ENCODE data around the gene REELD1. TPM values are rescaled to one million over a fixed set of nuclear protein-coding genes. Genes with fewer than 3 reads are reported as not detected.
A peak's percentile ranks its signal among the peaks of the same experiment; 100 is the strongest.

Gene REELD1
- total RNA-seq = 10 to 100 TPM in 1 of 2 donors, 1 to 10 TPM in 1; 1.1 to 12.8 TPM

GRCh38 chr4:146214238-146214637 lies at the start of gene REELD1:
Gene REELD1, plus strand, starts transcription at chr4:146214538. Its CDS starts 2,415 bp downstream, at chr4:146216953.
- TF ChIP-seq, protein P1, sequence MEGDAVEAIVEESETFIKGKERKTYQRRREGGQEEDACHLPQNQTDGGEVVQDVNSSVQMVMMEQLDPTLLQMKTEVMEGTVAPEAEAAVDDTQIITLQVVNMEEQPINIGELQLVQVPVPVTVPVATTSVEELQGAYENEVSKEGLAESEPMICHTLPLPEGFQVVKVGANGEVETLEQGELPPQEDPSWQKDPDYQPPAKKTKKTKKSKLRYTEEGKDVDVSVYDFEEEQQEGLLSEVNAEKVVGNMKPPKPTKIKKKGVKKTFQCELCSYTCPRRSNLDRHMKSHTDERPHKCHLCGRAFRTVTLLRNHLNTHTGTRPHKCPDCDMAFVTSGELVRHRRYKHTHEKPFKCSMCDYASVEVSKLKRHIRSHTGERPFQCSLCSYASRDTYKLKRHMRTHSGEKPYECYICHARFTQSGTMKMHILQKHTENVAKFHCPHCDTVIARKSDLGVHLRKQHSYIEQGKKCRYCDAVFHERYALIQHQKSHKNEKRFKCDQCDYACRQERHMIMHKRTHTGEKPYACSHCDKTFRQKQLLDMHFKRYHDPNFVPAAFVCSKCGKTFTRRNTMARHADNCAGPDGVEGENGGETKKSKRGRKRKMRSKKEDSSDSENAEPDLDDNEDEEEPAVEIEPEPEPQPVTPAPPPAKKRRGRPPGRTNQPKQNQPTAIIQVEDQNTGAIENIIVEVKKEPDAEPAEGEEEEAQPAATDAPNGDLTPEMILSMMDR (IDR thresholded peaks at IDR 0.05) = no peak
- TF ChIP-seq POLR2A (IDR thresholded peaks at IDR 0.05) (no peak), POLR2AphosphoS5 (IDR thresholded peaks at IDR 0.05) (no peak)
- 65% methylated on average over 5 of the region's 5 CpGs for WGBS
- H3K4me1 ChIP-seq (replicated peaks) = no peaks in the 10 kb centered on the region

GRCh38 chr4:146165221-146165620 lies 49.1 kb upstream of the REELD1 start:
- intact Hi-C loops (cut with DNase I) = loop anchor here (10.0 kb wide), 1 partner anchor 190 kb away; no protein-coding TSS in a partner anchor
- Histone ChIP-seq H3K27ac (no peak overlapping the region), H3K36me3 (no peaks in the 10 kb centered on the region), H3K4me3 (no peak overlapping the region), H3K9me3 (no peaks in the 10 kb centered on the region), H3K4me1 (replicated peaks) (no peaks in the 10 kb centered on the region), H3K27me3 (replicated peaks; ENCODE audit: insufficient read depth) (no peaks in the 10 kb centered on the region)
- no peak for DNase-seq (ENCODE audit: low spot score)
- WGBS = 87% methylated on average over 1 of the region's 1 CpG
- TF ChIP-seq POLR2AphosphoS5 (IDR thresholded peaks at IDR 0.05) (no peak), POLR2A (IDR thresholded peaks at IDR 0.05) (no peak)
- TF ChIP-seq, protein P1 (IDR thresholded peaks at IDR 0.05) = no peak

More at GRCh38 chr4:146214238-146214637, at the start of gene REELD1:
- no peak for DNase-seq (ENCODE audit: low spot score)
- H3K4me3 ChIP-seq = no peak within 1 kb of the TSS
- no peaks in the 10 kb centered on the region for H3K27me3 ChIP-seq (replicated peaks; ENCODE audit: insufficient read depth)
- intact Hi-C loops (cut with DNase I) = no loop called here
- no peaks in the 10 kb centered on the region for H3K36me3 ChIP-seq
- no peaks in the 10 kb centered on the region for H3K9me3 ChIP-seq
- H3K27ac ChIP-seq = no peak within 1 kb of the TSS

- no peaks in the 10 kb centered on the region for H3K36me3 ChIP-seq
- intact Hi-C loops (cut with DNase I) = loop anchor here (10.0 kb wide), 1 partner anchor 191 kb away; no protein-coding TSS in a partner anchor
- H3K27me3 ChIP-seq (replicated peaks; ENCODE audit: insufficient read depth) = no peaks in the 10 kb centered on the region
- TF ChIP-seq POLR2AphosphoS5 (IDR thresholded peaks at IDR 0.05) (no peak), POLR2A (IDR thresholded peaks at IDR 0.05) (no peak)
- TF ChIP-seq, protein P1 (IDR thresholded peaks at IDR 0.05) = no peak
- no peak overlapping the region for H3K27ac ChIP-seq
- no peak for DNase-seq (ENCODE audit: low spot score)
- no peaks in the 10 kb centered on the region for H3K4me1 ChIP-seq (replicated peaks)
- no peaks in the 10 kb centered on the region for H3K9me3 ChIP-seq
- H3K4me3 ChIP-seq = no peak overlapping the region
Observed at GRCh38 chr4:146165840-146166239, 48.5 kb upstream of the REELD1 start.

DNA sequence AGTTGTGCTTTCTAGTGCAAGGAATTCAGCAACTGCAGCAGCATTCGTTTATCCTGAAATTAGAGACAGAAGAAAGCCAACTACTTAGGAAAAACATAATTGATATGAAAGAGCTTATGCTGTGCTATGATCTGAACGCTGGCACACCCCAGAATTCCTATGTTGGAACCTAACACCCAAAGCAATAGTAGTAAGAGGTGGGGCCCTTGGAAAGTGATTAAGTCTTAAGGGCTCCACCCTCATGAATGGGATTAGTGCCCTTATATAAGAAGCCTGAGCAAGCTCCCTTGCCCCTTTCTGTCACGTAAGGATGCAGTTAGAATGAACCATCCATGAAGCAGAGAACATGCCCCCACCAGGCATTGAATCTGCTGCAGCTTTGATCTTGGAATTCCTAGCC lies 44.2 kb upstream of the REELD1 start:
- H3K36me3 ChIP-seq = no peaks in the 10 kb centered on the region
- TF ChIP-seq POLR2AphosphoS5 (IDR thresholded peaks at IDR 0.05) = no peak
- no peaks in the 10 kb centered on the region for H3K27me3 ChIP-seq (replicated peaks; ENCODE audit: insufficient read depth)
- H3K4me1 ChIP-seq (replicated peaks) = no peaks in the 10 kb centered on the region
- intact Hi-C loops (cut with DNase I) = no loop called here
- no peaks in the 10 kb centered on the region for H3K9me3 ChIP-seq
- no peak for DNase-seq (ENCODE audit: low spot score)
- 93% methylated on average over 3 of the region's 3 CpGs for WGBS
- no peak overlapping the region for H3K4me3 ChIP-seq
- no peak overlapping the region for H3K27ac ChIP-seq

- Histone ChIP-seq H3K4me1 (replicated peaks) (peaks cover 2% of the 10 kb centered on the region), H3K27ac (peak within 1 kb of the TSS; percentile 78 to 90), H3K9me3 (no peaks in the 10 kb centered on the region), H3K36me3 (no peaks in the 10 kb centered on the region), H3K27me3 (replicated peaks; ENCODE audit: insufficient read depth) (no peaks in the 10 kb centered on the region), H3K4me3 (peak within 1 kb of the TSS; percentile 58 to 83)
- WGBS = under 1% methylated on average over 75 of the region's 75 CpGs
- intact Hi-C loops (cut with DNase I) = no loop called here
- TF ChIP-seq POLR2A (IDR thresholded peaks at IDR 0.05) (peak; percentile 47), POLR2AphosphoS5 (IDR thresholded peaks at IDR 0.05) (peak; percentile 93)
- TF ChIP-seq, protein P1 (IDR thresholded peaks at IDR 0.05) = peak in 2 of 4 experiments; percentile 12 to 21
- peak; percentile 90 for DNase-seq (ENCODE audit: low spot score)
Observed at GRCh38 chr4:146175541-146176453, 38.5 kb upstream of the REELD1 start, which contains the start of gene LSM6. Gene LSM6, plus strand, starts transcription at chr4:146175718. Its CDS starts 7,204 bp downstream, at chr4:146182922.
